Stimulated activated CD8-positive, alpha-beta memory T cell treated with anti-CD3 and anti-CD28 coated beads, Interleukin-12 subunit alpha, Interleukin-12 subunit beta, amount 100 ng/mL, for 24 hours (primary cell): ENCODE data around the gene VCX3A.
"Not testable (repeated sequence)": the region's sequence is repeated elsewhere in the genome, so short reads cannot be mapped to it uniquely, and the experiment has no call there.

Experiments
- DNase-seq: peaks from one replicate; pipeline ENCODE4 v3.0.0-alpha.2; 2020; ENCODE audit errors: extremely low read depth

Gene VCX3A

GRCh38 chrX:6535018-6535417 is at the start of gene VCX3A:
Gene VCX3A (minus strand): TSS chrX:6535118. CDS start chrX:6534497, 621 bp downstream.
- DNase-seq, result not testable (repeated sequence)

- DNase-seq, result no peak
Observed at GRCh38 chrX:6574762-6575161, 39.8 kb upstream of the VCX3A start.

DNA sequence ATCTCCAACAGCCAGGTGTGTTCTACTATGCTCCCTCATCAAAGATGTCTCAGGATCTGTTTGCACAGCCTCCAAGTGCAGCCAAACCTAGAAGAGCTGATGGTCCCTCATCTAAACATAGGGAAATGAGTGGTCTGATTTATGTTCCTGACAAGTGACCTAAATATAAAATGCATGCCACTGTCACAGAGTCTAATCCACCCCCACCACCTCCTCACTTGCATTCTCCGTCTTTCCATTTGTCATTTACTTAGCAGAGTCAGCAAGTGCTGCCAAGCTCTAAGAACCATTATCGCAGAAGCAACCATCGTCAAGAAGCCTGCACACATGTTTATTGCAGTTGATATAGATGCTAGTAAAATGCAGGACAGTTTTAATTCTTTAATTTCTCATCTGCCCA is 33.1 kb upstream of the VCX3A start:
- DNase-seq, result no peak

GRCh38 chrX:6558979-6559378 is 24.1 kb upstream of the VCX3A start:
- DNase-seq, result no peak

GRCh38 chrX:6557690-6558089 is 22.8 kb upstream of the VCX3A start:
- DNase-seq, result no peak

DNA sequence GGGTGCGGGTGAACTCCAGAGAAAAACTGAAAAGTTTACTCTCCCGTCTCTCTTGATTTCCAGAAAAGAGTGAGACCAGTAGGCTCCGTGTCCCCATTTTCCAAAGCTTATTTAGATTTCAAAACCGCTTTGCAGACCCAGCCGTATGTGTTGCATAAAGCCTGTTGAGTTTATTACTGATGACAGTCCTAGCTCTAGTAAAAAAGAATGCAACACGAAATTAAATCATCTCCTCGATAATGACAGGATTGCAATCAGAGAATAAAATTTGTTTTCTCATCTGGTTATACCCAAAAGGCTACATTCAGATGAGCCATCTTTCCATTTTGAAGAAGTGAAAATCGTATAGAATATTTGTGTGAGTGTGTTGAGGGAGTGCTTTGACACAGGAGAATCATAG is 16.1 kb upstream of the VCX3A start:
- no peak for DNase-seq

DNA sequence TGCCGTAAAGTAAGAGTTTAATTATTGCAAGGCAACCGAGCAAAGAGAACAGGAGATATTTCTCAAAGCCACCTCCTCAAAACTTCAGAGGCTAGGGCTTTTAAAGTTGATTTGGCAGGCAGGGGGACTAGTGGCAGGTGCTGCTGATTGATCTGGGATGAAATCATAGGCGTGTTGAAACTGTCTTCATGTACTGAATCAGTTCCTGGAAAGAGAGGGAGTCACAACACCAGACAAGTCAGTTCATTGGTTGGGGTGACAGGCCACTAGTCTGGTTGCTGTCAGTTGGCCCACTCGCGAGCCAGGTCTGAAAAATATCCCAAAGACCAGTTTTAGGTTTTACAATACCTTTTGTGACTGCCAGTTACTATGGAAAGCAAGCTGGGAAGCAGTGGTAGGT is 10.8 kb upstream of the VCX3A start:
- no peak for DNase-seq

GRCh38 chrX:6526564-6527136 is 8.3 kb downstream of the VCX3A start:
- no peak for DNase-seq

- DNase-seq, result no peak
Observed at GRCh38 chrX:6517376-6517775, 17.5 kb downstream of the VCX3A start.

DNA sequence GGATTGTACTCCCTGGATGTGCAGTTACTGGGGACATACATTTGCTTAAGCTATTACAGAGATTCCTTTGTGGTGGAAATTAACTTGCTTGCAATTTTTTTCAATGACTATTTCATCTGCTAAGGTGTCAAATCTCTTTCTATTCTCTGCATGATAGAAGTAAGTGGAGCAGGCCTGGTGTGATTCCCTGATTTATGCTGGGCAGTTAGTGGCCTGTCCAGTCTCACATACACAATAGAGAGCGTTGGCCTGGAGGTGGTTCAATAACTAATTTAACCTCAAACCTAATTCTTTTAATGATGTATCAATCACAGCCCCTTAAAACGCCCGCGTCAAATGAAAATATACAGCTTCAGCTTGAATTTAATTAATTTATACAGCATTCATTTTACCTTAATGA is 28.5 kb downstream of the VCX3A start:
- DNase-seq, result no peak

- DNase-seq, result no peak
Observed at GRCh38 chrX:6505960-6506359, 29.0 kb downstream of the VCX3A start.

GRCh38 chrX:6500719-6501118 is 34.2 kb downstream of the VCX3A start:
- DNase-seq, result no peak

DNA sequence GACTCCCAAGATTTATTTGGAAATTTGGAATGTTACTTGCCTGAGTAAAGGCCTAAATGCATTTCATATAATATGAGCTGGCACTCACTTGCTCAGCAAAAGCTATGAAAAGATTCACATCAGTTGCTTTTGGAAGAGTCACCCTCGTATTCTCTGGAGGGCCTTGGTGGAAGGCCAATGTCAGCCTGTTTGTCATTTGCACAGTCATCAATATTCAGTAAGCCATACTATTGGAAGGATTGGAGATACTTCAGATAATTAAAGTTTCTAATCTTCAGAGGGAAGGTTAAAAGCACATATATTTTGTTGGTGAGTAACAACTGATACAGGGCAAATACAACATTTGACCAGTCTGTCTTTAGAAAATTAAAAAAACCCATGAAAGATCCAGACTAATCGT is 36.6 kb downstream of the VCX3A start:
- DNase-seq, result no peak
